Neural progenitor cell (in vitro differentiated cells): ENCODE measurements around the gene MEG3.

Experiments
- CTCF ChIP-seq: fragments of 200-600 bp; sonication (generic); IDR thresholded peaks from 2 replicates; pipeline ENCODE4 v1.5.1; 2017; ENCODE audit warnings: antibody characterized with exemption, mild to moderate bottlenecking
- EZH2 ChIP-seq: fragments of 200-600 bp; sonication (generic); IDR thresholded peaks from 2 replicates; pipeline ENCODE4 v1.6.1; 2017; ENCODE audit warnings: antibody characterized with exemption, mild to moderate bottlenecking, moderate library complexity

- no peak for TF ChIP-seq CTCF
- no peak for TF ChIP-seq EZH2
Measured at GRCh38 chr14:100786131-100786530, 39.8 kb upstream of the MEG3 start.
